ENCODE measurements around the gene CCSAP. TPM values are rescaled to one million over a fixed set of nuclear protein-coding genes. Genes with fewer than 3 reads are reported as not detected.

The CCSAP gene
- total RNA-seq, 2 experiments from 2014 or later: 5.9 TPM

- CTCF ChIA-PET: interaction anchor here (1.1 kb wide), 1 partner anchor 68 kb away, joined by 3 read pairs; no protein-coding TSS in a partner anchor
- POLR2A ChIA-PET: interaction anchor here (0.8 kb wide), 1 partner anchor 70 kb away, joined by 3 read pairs; the partner anchor contains the start of gene CCSAP
Measured at GRCh38 chr1:229272164-229273158, 70.4 kb downstream of the CCSAP start.

- ChIA-PET CTCF (no interaction called here), POLR2A (interaction anchor here (0.8 kb wide), 1 partner anchor 71 kb away, joined by 3 read pairs; the partner anchor contains the start of gene CCSAP)
Measured at GRCh38 chr1:229271448-229272159, 71.2 kb downstream of the CCSAP start.

Other genes with a start within 250 kb of the CCSAP start
- 10 to 100 TPM; 27.5 to 32.5 TPM for gene RAB4A, start 71.9 kb downstream of the CCSAP start, total RNA-seq
- gene ACTA1, start 91.0 kb upstream of the CCSAP start, total RNA-seq: not detected
- 10 to 100 TPM; 58.8 to 62.4 TPM for gene NUP133, start 165.3 kb upstream of the CCSAP start, total RNA-seq
- 10 to 100 TPM; 42.3 to 46.9 TPM for gene ABCB10, start 215.7 kb upstream of the CCSAP start, total RNA-seq